SK-N-SH treated with all-trans-retinoic acid at 6 μM for 48 hours (cell line): Measurements from ENCODE around the gene MMP21.

Source experiments
- ATAC-seq: fragments of 200-7000 bp; cut with Tn5 transposase; 3 replicates; pipeline ENCODE4 v1.9.1; 2020; ENCODE audit warnings: mild to moderate bottlenecking, moderate library complexity
- ARNTL ChIP-seq: fragments of 450-650 bp; formaldehyde crosslinking; IDR thresholded peaks from 2 replicates; pipeline ENCODE4 v1.5.0; 2020; ENCODE audit warnings: low read depth, mild to moderate bottlenecking, moderate library complexity, borderline replicate concordance
- BACH2 ChIP-seq: fragments of 250-450 bp; sonication (Bioruptor Pico); IDR thresholded peaks from 2 replicates; pipeline ENCODE4 v1.9.0; 2021; ENCODE audit warnings: mild to moderate bottlenecking, borderline replicate concordance
- CREB5 ChIP-seq: fragments of 250-450 bp; sonication (Bioruptor Pico); IDR thresholded peaks from 2 replicates; pipeline ENCODE4 v1.5.1; 2020; ENCODE audit warnings: low read depth, mild to moderate bottlenecking, moderate library complexity
- CSDC2 ChIP-seq: fragments of 250-450 bp; sonication (Bioruptor Pico); IDR thresholded peaks from 2 replicates; pipeline ENCODE4 v1.5.0; 2020; ENCODE audit warnings: mild to moderate bottlenecking, moderate library complexity
- CSRNP3 ChIP-seq: fragments of 250-450 bp; sonication (Bioruptor Pico); IDR thresholded peaks from 2 replicates; pipeline ENCODE4 v1.5.1; 2021; ENCODE audit warnings: mild to moderate bottlenecking, moderate library complexity
- ESRRG ChIP-seq: fragments of 250-450 bp; sonication (Bioruptor Pico); IDR thresholded peaks from 2 replicates; pipeline ENCODE4 v1.6.1; 2021; ENCODE audit warnings: mild to moderate bottlenecking
- GLIS3 ChIP-seq: fragments of 250-450 bp; sonication (Bioruptor Pico); IDR thresholded peaks from 2 replicates; pipeline ENCODE4 v1.5.0; 2020; ENCODE audit warnings: mild to moderate bottlenecking, moderate library complexity
- ISL1 ChIP-seq: fragments of 250-450 bp; sonication (Bioruptor Pico); IDR thresholded peaks from 2 replicates; pipeline ENCODE4 v2.1.2; 2022; ENCODE audit warnings: mild to moderate bottlenecking, moderate library complexity
- OSR1 ChIP-seq: fragments of 250-450 bp; sonication (Bioruptor Pico); IDR thresholded peaks from 2 replicates; pipeline ENCODE4 v1.8.0; 2022; ENCODE audit warnings: moderate library complexity, mild to moderate bottlenecking, inconsistent platforms
- POU6F1 ChIP-seq: fragments of 250-450 bp; sonication (Bioruptor Pico); IDR thresholded peaks from 2 replicates; pipeline ENCODE4 v1.8.0; 2021; ENCODE audit warnings: low read depth, mild to moderate bottlenecking, moderate library complexity, borderline replicate concordance
- PPARA ChIP-seq: fragments of 250-450 bp; sonication (Bioruptor Pico); IDR thresholded peaks from 2 replicates; pipeline ENCODE4 v1.5.0; 2020; ENCODE audit warnings: mild to moderate bottlenecking, borderline replicate concordance
- RARB ChIP-seq: fragments of 250-450 bp; sonication (Bioruptor Pico); IDR thresholded peaks from 2 replicates; pipeline ENCODE4 v1.8.0; 2021; ENCODE audit warnings: mild to moderate bottlenecking, moderate library complexity
- SNAI2 ChIP-seq: fragments of 250-450 bp; sonication (Bioruptor Pico); IDR thresholded peaks from 2 replicates; pipeline ENCODE4 v1.5.0; 2020; ENCODE audit warnings: mild to moderate bottlenecking, moderate library complexity
- TCF4 ChIP-seq: fragments of 250-450 bp; sonication (Bioruptor Pico); IDR thresholded peaks from 2 replicates; pipeline ENCODE4 v1.8.0; 2021; ENCODE audit warnings: mild to moderate bottlenecking, moderate library complexity, borderline replicate concordance
- TOX ChIP-seq: fragments of 250-450 bp; sonication (Bioruptor Pico); IDR thresholded peaks from 2 replicates; pipeline ENCODE4 v1.8.0; 2021; ENCODE audit warnings: mild to moderate bottlenecking, moderate library complexity, borderline replicate concordance
- TSHZ2 ChIP-seq: fragments of 250-450 bp; sonication (Bioruptor Pico); IDR thresholded peaks from 2 replicates; pipeline ENCODE4 v1.5.0; 2020; ENCODE audit warnings: mild to moderate bottlenecking, moderate library complexity
- ZC3H10 ChIP-seq: fragments of 250-450 bp; sonication (Bioruptor Pico); IDR thresholded peaks from 2 replicates; pipeline ENCODE4 v1.5.1; 2021; ENCODE audit warnings: mild to moderate bottlenecking, moderate library complexity
- ZFP3 ChIP-seq: fragments of 250-450 bp; sonication (Bioruptor Pico); IDR thresholded peaks from 2 replicates; pipeline ENCODE4 v1.5.0; 2020; ENCODE audit warnings: mild to moderate bottlenecking, moderate library complexity
- ZFP30 ChIP-seq: fragments of 450-650 bp; formaldehyde crosslinking; IDR thresholded peaks from 2 replicates; pipeline ENCODE4 v1.5.0; 2022; ENCODE audit warnings: mild to moderate bottlenecking, moderate library complexity
- ZNF565 ChIP-seq: fragments of 450-650 bp; formaldehyde crosslinking; conservative IDR thresholded peaks from 2 replicates; pipeline ENCODE4 v1.5.0; 2020; ENCODE audit warnings: low read depth, mild to moderate bottlenecking, moderate library complexity
- ZNF70 ChIP-seq: fragments of 450-650 bp; formaldehyde crosslinking; IDR thresholded peaks from 2 replicates; pipeline ENCODE4 v1.5.0; 2020; ENCODE audit warnings: mild to moderate bottlenecking, moderate library complexity
- ZNF8 ChIP-seq: fragments of 450-650 bp; formaldehyde crosslinking; IDR thresholded peaks from 2 replicates; pipeline ENCODE4 v1.5.0; 2020; ENCODE audit warnings: mild to moderate bottlenecking, moderate library complexity

The MMP21 gene

GRCh38 chr10:125783957-125784356, 8.3 kb upstream of the MMP21 start (continued):
- TF ChIP-seq ISL1 (no peak), ARNTL (CRISPR knock-in tag) (no peak), OSR1 (CRISPR knock-in tag) (no peak), TCF4 (CRISPR knock-in tag) (no peak), ZNF565 (CRISPR knock-in tag) (no peak)

- TF ChIP-seq OSR1 (CRISPR knock-in tag) (no peak), ZFP30 (CRISPR knock-in tag) (no peak), GLIS3 (CRISPR knock-in tag) (no peak), RARB (CRISPR knock-in tag) (no peak), TCF4 (CRISPR knock-in tag) (no peak), CREB5 (CRISPR knock-in tag) (no peak), ZFP3 (CRISPR knock-in tag) (no peak), PPARA (CRISPR knock-in tag) (no peak), ZC3H10 (CRISPR knock-in tag) (no peak), ESRRG (CRISPR knock-in tag) (no peak), SNAI2 (CRISPR knock-in tag) (no peak), ZNF70 (CRISPR knock-in tag) (no peak), ZNF8 (no peak), ARNTL (CRISPR knock-in tag) (no peak), BACH2 (no peak), ISL1 (no peak), TOX (CRISPR knock-in tag) (no peak), POU6F1 (CRISPR knock-in tag) (no peak)
- TF ChIP-seq, all 23 proteins: peak for 0
- no peak for ATAC-seq
Observed at GRCh38 chr10:125783408-125783807, 7.8 kb upstream of the MMP21 start.

- TF ChIP-seq ISL1 = no peak
- TF ChIP-seq PPARA (CRISPR knock-in tag) = no peak
- no peak for TF ChIP-seq CSDC2
- no peak for TF ChIP-seq CSRNP3 (CRISPR knock-in tag)
- no peak for TF ChIP-seq ZNF70 (CRISPR knock-in tag)
- no peak for TF ChIP-seq CREB5 (CRISPR knock-in tag)
- no peak for TF ChIP-seq ZNF8
- no peak for TF ChIP-seq GLIS3 (CRISPR knock-in tag)
- no peak for TF ChIP-seq BACH2
- ATAC-seq = no peak
Observed at GRCh38 chr10:125782616-125783015, 7.0 kb upstream of the MMP21 start.

GRCh38 chr10:125782054-125782453, 6.4 kb upstream of the MMP21 start:
- TF ChIP-seq CSDC2 = no peak
- no peak for TF ChIP-seq SNAI2 (CRISPR knock-in tag)
- no peak for TF ChIP-seq BACH2
- no peak for TF ChIP-seq ZFP30 (CRISPR knock-in tag)
- TF ChIP-seq ESRRG (CRISPR knock-in tag) = no peak
- no peak for TF ChIP-seq TCF4 (CRISPR knock-in tag)
- TF ChIP-seq TSHZ2 (CRISPR knock-in tag) = no peak
- no peak for TF ChIP-seq POU6F1 (CRISPR knock-in tag)
- no peak for TF ChIP-seq PPARA (CRISPR knock-in tag)
- no peak for TF ChIP-seq ZC3H10 (CRISPR knock-in tag)
- no peak for TF ChIP-seq ISL1
- TF ChIP-seq OSR1 (CRISPR knock-in tag) = no peak
- TF ChIP-seq RARB (CRISPR knock-in tag) = no peak
- TF ChIP-seq CREB5 (CRISPR knock-in tag) = no peak
- TF ChIP-seq ZNF8 = no peak
- TF ChIP-seq ZNF70 (CRISPR knock-in tag) = no peak
- ATAC-seq = no peak
